Sigmoid colon (tissue), 7 donors: ENCODE measurements around the gene SULT4A1. TPM values are rescaled to one million over a fixed set of nuclear protein-coding genes. Genes with fewer than 3 reads are reported as not detected.
A peak's percentile ranks its signal among the peaks of the same experiment; 100 is the strongest.

ENCODE experiments used
- DNase-seq: peaks from one replicate; pipeline ENCODE4 v3.0.0-alpha.2; 2019
- H3K27ac ChIP-seq, 4 donors: fragments of 200-600 bp; sonication (generic); one replicate each; pipeline ENCODE4 v1.5.1; 2016 to 2019; ENCODE audit warnings: mild to moderate bottlenecking in 1 of 4
- H3K27me3 ChIP-seq, 3 donors: fragments of 200-600 bp; sonication (generic); one replicate each; pipeline ENCODE4 v1.5.1; 2019; ENCODE audit warnings: mild to moderate bottlenecking in 1 of 3
- H3K36me3 ChIP-seq, 4 donors: fragments of 200-600 bp; sonication (generic); one replicate each; pipeline ENCODE4 v1.5.1; 2016 to 2019
- H3K4me1 ChIP-seq, 4 donors: fragments of 200-600 bp; sonication (generic); one replicate each; pipeline ENCODE4 v1.5.1; 2017 to 2019
- H3K4me3 ChIP-seq, 4 donors: fragments of 200-600 bp; sonication (generic); one replicate each; pipeline ENCODE4 v1.5.1; 2017 to 2019; ENCODE audit warnings: mild to moderate bottlenecking in 2 of 4, moderate library complexity in 1 of 4
- H3K9me3 ChIP-seq, 4 donors: fragments of 200-600 bp in 3 of 4; sonication (generic) in 3 of 4; one replicate each; pipeline versions ENCODE4 v1.5.1 to v1.6.1; 2013 to 2019
- CTCF ChIP-seq, 4 experiments: fragments of 450-650 bp in 3 of 4; fragments of 200-600 bp in 1 of 4; IDR thresholded peaks; one replicate each; pipeline ENCODE4 v1.5.1; 2016 to 2019; ENCODE audit warnings: antibody characterized with exemption in 4 of 4, mild to moderate bottlenecking in 3 of 4, moderate library complexity in 2 of 4
- EP300 ChIP-seq, 4 donors: sonication (generic); formaldehyde crosslinking; IDR thresholded peaks; one replicate each; pipeline ENCODE4 v1.6.1; 2017; ENCODE audit warnings: antibody characterized with exemption in 4 of 4
- POLR2A ChIP-seq, 2 donors: fragments of 450-650 bp; IDR thresholded peaks; one replicate each; pipeline ENCODE4 v1.6.1; 2016; ENCODE audit warnings: antibody characterized with exemption in 2 of 2, mild to moderate bottlenecking in 2 of 2, moderate library complexity in 2 of 2
- POLR2AphosphoS5 ChIP-seq, 4 donors: sonication (generic); formaldehyde crosslinking; IDR thresholded peaks; one replicate each; pipeline ENCODE4 v1.6.1; 2017; ENCODE audit warnings: antibody characterized with exemption in 4 of 4
- WGBS, 2 donors: extraction: QIAGEN DNeasy Blood & Tissue Kit; methylation state at CpG; one replicate each; pipeline ENCODE4 v1.1.7; 2013; 5-methylcytosine and 5-hydroxymethylcytosine counted together
- intact Hi-C: fragments of 100-400 bp; cut with DNase I; formaldehyde crosslinking; loops from one replicate; pipeline ENCODE4 v1.15.1; 2023
- polyA plus RNA-seq, 3 donors: library from polyadenylated mRNA; stranded (reverse); fragments of 200-250 nt; gene quantifications; one replicate each; pipeline ENCODE4 v1.2.3, GENCODE V29; 2013
- total RNA-seq, 4 donors: library from RNA; depleted of rRNA; stranded (reverse); fragments of >200 nt; gene quantifications; one replicate each; pipeline ENCODE4 v1.1.0, GENCODE V29; 2016
- donor health status: healthy with polysubstance abuse.
- donor health status: Bipolar disorder and iron deficiency.
- donor health status: healthy.

SULT4A1 gene
- total and polyA plus RNA-seq, 7 donors = 1.3 to 3.9 (median 2.2) TPM; not detected in 2

GRCh38 chr22:43862882-43863202 is 529 bp upstream of the SULT4A1 start:
- peaks cover 14 to 57% (median 39%) of the 10 kb centered on the region in 3 donors for H3K27me3 ChIP-seq
- H3K4me1 ChIP-seq = peaks cover 0 to 5% (median 4%) of the 10 kb centered on the region in 4 donors
- H3K9me3 ChIP-seq = no peaks in the 10 kb centered on the region
- H3K36me3 ChIP-seq = no peaks in the 10 kb centered on the region
- intact Hi-C loops = no loop called here
- no peak overlapping the region for H3K27ac ChIP-seq
- DNase-seq = no peak
- TF ChIP-seq CTCF (IDR thresholded peaks at IDR 0.05) (no peak), EP300 (IDR thresholded peaks at IDR 0.05) (no peak), POLR2AphosphoS5 (IDR thresholded peaks at IDR 0.05) (no peak), POLR2A (IDR thresholded peaks at IDR 0.05) (no peak)
- no peak overlapping the region for H3K4me3 ChIP-seq
- 52 to 77% methylated on average over 11 of the region's 11 CpGs for WGBS, 2 donors

- no peak overlapping the region for H3K27ac ChIP-seq
Observed at GRCh38 chr22:43861529-43861928, 784 bp downstream of the SULT4A1 start.

GRCh38 chr22:43860831-43861230 is 1.5 kb downstream of the SULT4A1 start:
- Histone ChIP-seq H3K36me3 (no peaks in the 10 kb centered on the region), H3K4me1 (peaks cover 0 to 5% (median 4%) of the 10 kb centered on the region in 4 donors), H3K27me3 (peaks cover 14 to 52% (median 39%) of the 10 kb centered on the region in 3 donors), H3K4me3 (no peak overlapping the region), H3K9me3 (peaks cover 0 to 2% (median 0%) of the 10 kb centered on the region in 4 donors), H3K27ac (no peak overlapping the region)
- intact Hi-C loops = no loop called here
- peak; percentile 18 for DNase-seq
- TF ChIP-seq POLR2AphosphoS5 (IDR thresholded peaks at IDR 0.05) (no peak), EP300 (IDR thresholded peaks at IDR 0.05) (no peak), POLR2A (IDR thresholded peaks at IDR 0.05) (no peak), CTCF (IDR thresholded peaks at IDR 0.05) (no peak)
- WGBS, 2 donors = 79 to 85% methylated on average over 12 of the region's 12 CpGs

More at GRCh38 chr22:43861529-43861928, 784 bp downstream of the SULT4A1 start:
- TF ChIP-seq EP300 (IDR thresholded peaks at IDR 0.05) (no peak), POLR2A (IDR thresholded peaks at IDR 0.05) (no peak), CTCF (IDR thresholded peaks at IDR 0.05) (no peak), POLR2AphosphoS5 (IDR thresholded peaks at IDR 0.05) (no peak)
- 29 to 54% methylated on average over 9 of the region's 9 CpGs for WGBS, 2 donors
- Histone ChIP-seq H3K36me3 (no peaks in the 10 kb centered on the region), H3K9me3 (peaks cover 0 to 2% (median 0%) of the 10 kb centered on the region in 4 donors), H3K27me3 (peaks cover 14 to 55% (median 39%) of the 10 kb centered on the region in 3 donors), H3K4me3 (no peak overlapping the region), H3K4me1 (peaks cover 0 to 5% (median 4%) of the 10 kb centered on the region in 4 donors)
- peak; percentile 39 for DNase-seq
- intact Hi-C loops = no loop called here

GRCh38 chr22:43860126-43860525 is 2.2 kb downstream of the SULT4A1 start:
- H3K36me3 ChIP-seq = no peaks in the 10 kb centered on the region
- no peak for TF ChIP-seq POLR2AphosphoS5 (IDR thresholded peaks at IDR 0.05)
- TF ChIP-seq CTCF (IDR thresholded peaks at IDR 0.05) = no peak
- TF ChIP-seq POLR2A (IDR thresholded peaks at IDR 0.05) = no peak
- TF ChIP-seq EP300 (IDR thresholded peaks at IDR 0.05) = no peak
- peaks cover 16 to 52% (median 39%) of the 10 kb centered on the region in 3 donors for H3K27me3 ChIP-seq
- peak; percentile 42 for DNase-seq
- no peak overlapping the region for H3K4me3 ChIP-seq
- H3K4me1 ChIP-seq = peaks cover 0 to 5% (median 4%) of the 10 kb centered on the region in 4 donors
- no peak overlapping the region for H3K27ac ChIP-seq
- intact Hi-C loops = no loop called here
- peaks cover 0 to 2% (median 0%) of the 10 kb centered on the region in 4 donors for H3K9me3 ChIP-seq
- 81 to 83% methylated on average over 11 of the region's 11 CpGs for WGBS, 2 donors

- TF ChIP-seq POLR2AphosphoS5 (IDR thresholded peaks at IDR 0.05) (no peak), CTCF (IDR thresholded peaks at IDR 0.05) (no peak), POLR2A (IDR thresholded peaks at IDR 0.05) (no peak)
- peaks cover 16 to 47% (median 39%) of the 10 kb centered on the region in 3 donors for H3K27me3 ChIP-seq
- peaks cover 0 to 5% (median 4%) of the 10 kb centered on the region in 4 donors for H3K4me1 ChIP-seq
- no peak overlapping the region for H3K4me3 ChIP-seq
- intact Hi-C loops = no loop called here
- peaks cover 0 to 2% (median 0%) of the 10 kb centered on the region in 4 donors for H3K9me3 ChIP-seq
- 82 to 86% methylated on average over 14 of the region's 14 CpGs for WGBS, 2 donors
- H3K27ac ChIP-seq = no peak overlapping the region
- no peaks in the 10 kb centered on the region for H3K36me3 ChIP-seq
- DNase-seq = peak; percentile 17
Observed at GRCh38 chr22:43859621-43860020, 2.7 kb downstream of the SULT4A1 start.
